DMS153 (cell line): ENCODE measurements around the gene VPS9D1.
"Not testable (repeated sequence)": the region's sequence is repeated elsewhere in the genome, so short reads cannot be mapped to it uniquely, and the experiment has no call there.

Source experiments
- DNase-seq: peaks from one replicate; lab custom pipeline; 2025; lab: John Stamatoyannopoulos, UW

The VPS9D1 gene

GRCh38 chr16:89709716-89710432 lies 10.8 kb downstream of the VPS9D1 start:
- no peak for DNase-seq

- no peak for DNase-seq
Observed at GRCh38 chr16:89709166-89709565, 11.5 kb downstream of the VPS9D1 start.

- no peak for DNase-seq
Observed at GRCh38 chr16:89708481-89708931, 12.2 kb downstream of the VPS9D1 start.

GRCh38 chr16:89707695-89708094 lies 13.0 kb downstream of the VPS9D1 start:
- no peak for DNase-seq

GRCh38 chr16:89706518-89707260 lies 14.0 kb downstream of the VPS9D1 start:
- DNase-seq, result no peak

GRCh38 chr16:89705006-89705405 lies 15.7 kb downstream of the VPS9D1 start:
- no peak for DNase-seq

GRCh38 chr16:89704281-89704680 lies 16.4 kb downstream of the VPS9D1 start:
- no peak for DNase-seq

- peak; percentile 90 for DNase-seq
Observed at GRCh38 chr16:89701425-89702406, 19.0 kb downstream of the VPS9D1 start, which contains the start of gene SPATA2L. Gene SPATA2L (minus strand): TSS chr16:89701705. CDS start chr16:89701232, 473 bp downstream.

GRCh38 chr16:89700649-89701424 lies 19.9 kb downstream of the VPS9D1 start:
- DNase-seq, result peak; percentile 72

- peak; percentile 99 for DNase-seq
Observed at GRCh38 chr16:89700100-89700648, 20.5 kb downstream of the VPS9D1 start.

GRCh38 chr16:89699629-89700099 lies 21.0 kb downstream of the VPS9D1 start:
- DNase-seq, result not testable (repeated sequence)

- not testable (repeated sequence) for DNase-seq
Observed at GRCh38 chr16:89698717-89699116, 22.0 kb downstream of the VPS9D1 start.

- DNase-seq, result no peak
Observed at GRCh38 chr16:89697616-89698331, 22.9 kb downstream of the VPS9D1 start.

GRCh38 chr16:89697161-89697615 lies 23.5 kb downstream of the VPS9D1 start:
- no peak for DNase-seq

GRCh38 chr16:89696670-89697128 lies 24.0 kb downstream of the VPS9D1 start:
- DNase-seq, result no peak

GRCh38 chr16:89695875-89696669 lies 24.6 kb downstream of the VPS9D1 start:
- DNase-seq, result no peak

GRCh38 chr16:89695086-89695874 lies 25.4 kb downstream of the VPS9D1 start:
- no peak for DNase-seq

GRCh38 chr16:89694784-89695085 lies 26.0 kb downstream of the VPS9D1 start:
- not testable (repeated sequence) for DNase-seq
